ENCODE measurements around the gene LRRC4C.
"Not testable (repeated sequence)": the region's sequence is repeated elsewhere in the genome, so short reads cannot be mapped to it uniquely, and the experiment has no call there.

The LRRC4C gene

GRCh38 chr11:40938002-40938401 lies 521.5 kb downstream of the LRRC4C start:
- no peak for DNase-seq (ENCODE audit: insufficient read length, low spot score)
- FAIRE-seq: no peak

GRCh38 chr11:40924915-40925314 lies 534.5 kb downstream of the LRRC4C start:
- FAIRE-seq: no peak

GRCh38 chr11:40921246-40921645 lies 538.2 kb downstream of the LRRC4C start:
- DNase-seq (ENCODE audit: insufficient read length, low spot score) (no peak), FAIRE-seq (no peak)

More at GRCh38 chr11:40924915-40925314, 534.5 kb downstream of the LRRC4C start:
- no peak for DNase-seq (ENCODE audit: insufficient read length, low spot score)

GRCh38 chr11:40910774-40911173 lies 548.7 kb downstream of the LRRC4C start:
- not testable (repeated sequence) for DNase-seq (ENCODE audit: insufficient read length, low spot score); FAIRE-seq

- DNase-seq (ENCODE audit: insufficient read length, low spot score) (no peak), FAIRE-seq (no peak)
Observed at GRCh38 chr11:40894501-40894900, 565.0 kb downstream of the LRRC4C start.

- no peak for DNase-seq (ENCODE audit: insufficient read length, low spot score)
- FAIRE-seq: no peak
Observed at GRCh38 chr11:40885250-40885954, 574.0 kb downstream of the LRRC4C start.

- DNase-seq (ENCODE audit: insufficient read length, low spot score) (no peak), FAIRE-seq (no peak)
Observed at GRCh38 chr11:40882301-40882700, 577.2 kb downstream of the LRRC4C start.

GRCh38 chr11:40879911-40880310 lies 579.5 kb downstream of the LRRC4C start:
- DNase-seq (ENCODE audit: insufficient read length, low spot score) (no peak), FAIRE-seq (no peak)

- DNase-seq (ENCODE audit: insufficient read length, low spot score) (no peak), FAIRE-seq (no peak)
Observed at GRCh38 chr11:40877981-40878380, 581.5 kb downstream of the LRRC4C start.

GRCh38 chr11:40877256-40877655 lies 582.2 kb downstream of the LRRC4C start:
- DNase-seq (ENCODE audit: insufficient read length, low spot score) (no peak), FAIRE-seq (no peak)

- no peak for DNase-seq (ENCODE audit: insufficient read length, low spot score)
- FAIRE-seq: no peak
Observed at GRCh38 chr11:40867991-40868632, 591.3 kb downstream of the LRRC4C start.

- not testable (repeated sequence) for FAIRE-seq; DNase-seq (ENCODE audit: insufficient read length, low spot score)
Observed at GRCh38 chr11:40857754-40858153, 601.7 kb downstream of the LRRC4C start.

GRCh38 chr11:40842750-40843339 lies 616.6 kb downstream of the LRRC4C start:
- DNase-seq (ENCODE audit: insufficient read length, low spot score) (no peak), FAIRE-seq (no peak)

- no peak for DNase-seq (ENCODE audit: insufficient read length, low spot score)
- FAIRE-seq: no peak
Observed at GRCh38 chr11:40841231-40841630, 618.2 kb downstream of the LRRC4C start.

GRCh38 chr11:40838181-40838683 lies 621.2 kb downstream of the LRRC4C start:
- DNase-seq (ENCODE audit: insufficient read length, low spot score) (no peak), FAIRE-seq (no peak)

- FAIRE-seq (no peak), DNase-seq (ENCODE audit: insufficient read length, low spot score) (no peak)
Observed at GRCh38 chr11:40827116-40827515, 632.3 kb downstream of the LRRC4C start.

GRCh38 chr11:40826601-40827000 lies 632.9 kb downstream of the LRRC4C start:
- no peak for FAIRE-seq

GRCh38 chr11:40825201-40825834 lies 634.1 kb downstream of the LRRC4C start:
- DNase-seq (ENCODE audit: insufficient read length, low spot score) (no peak), FAIRE-seq (no peak)

More at GRCh38 chr11:40826601-40827000, 632.9 kb downstream of the LRRC4C start:
- DNase-seq (ENCODE audit: insufficient read length, low spot score): no peak

GRCh38 chr11:40819230-40819629 lies 640.2 kb downstream of the LRRC4C start:
- FAIRE-seq: no peak
- DNase-seq (ENCODE audit: insufficient read length, low spot score): no peak

- DNase-seq (ENCODE audit: insufficient read length, low spot score): no peak
- no peak for FAIRE-seq
Observed at GRCh38 chr11:40816976-40817375, 642.5 kb downstream of the LRRC4C start.

GRCh38 chr11:40797981-40798380 lies 661.5 kb downstream of the LRRC4C start:
- FAIRE-seq (no peak), DNase-seq (ENCODE audit: insufficient read length, low spot score) (peak; percentile 6)
